Measurements from ENCODE around the gene EPN1. TPM values are rescaled to one million over a fixed set of nuclear protein-coding genes. Genes with fewer than 3 reads are reported as not detected.

The EPN1 gene
- total and polyA plus RNA-seq, 9 of the 15 experiments (the other 6 are each of a cell fraction or from before 2014, with no cell fraction given) = 0.08 to 138 (median 12.7) TPM

DNA sequence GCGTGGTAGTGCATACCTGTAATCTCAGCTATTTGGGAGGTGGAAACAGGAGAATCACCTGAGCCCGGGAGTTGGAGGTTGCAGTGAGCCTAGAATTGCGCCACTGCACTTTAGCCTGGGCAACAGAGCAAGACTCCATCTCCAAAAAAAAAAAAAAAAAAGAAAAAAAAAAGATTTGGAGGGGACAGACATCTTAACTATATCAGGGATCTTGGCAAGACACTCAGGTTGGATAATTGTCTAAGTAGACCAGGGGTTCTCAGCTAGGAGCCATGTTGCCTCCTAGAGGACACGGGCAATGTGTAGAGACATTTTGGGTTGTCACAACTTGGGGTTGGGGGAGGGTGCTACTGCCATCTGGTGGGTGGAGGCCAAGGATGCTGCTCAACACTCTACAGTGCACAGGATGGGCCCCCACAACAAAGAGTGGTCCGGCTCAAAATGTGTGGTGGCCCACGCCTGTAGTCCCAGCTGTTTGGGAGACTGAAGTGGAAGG is 36.1 kb upstream of the EPN1 start (continued):
- TF ChIP-seq HINFP (tag; conservative IDR thresholded peaks at IDR 0.05; ENCODE audit: low read depth) = no peak
- TF ChIP-seq CEBPZ (IDR thresholded peaks at IDR 0.05; ENCODE audit: borderline replicate concordance, low read depth, low read length) = no peak
- TF ChIP-seq RB1 (IDR thresholded peaks at IDR 0.05; ENCODE audit: low read depth) = no peak
- TF ChIP-seq ZNF23 (CRISPR knock-in tag; IDR thresholded peaks at IDR 0.05) = no peak
- no peak for TF ChIP-seq STAT5B (CRISPR knock-in tag; IDR thresholded peaks at IDR 0.05)
- TF ChIP-seq ZNF785 (CRISPR knock-in tag; IDR thresholded peaks at IDR 0.05) = no peak
- no peak for TF ChIP-seq ZNF274 (IDR thresholded peaks at IDR 0.05; ENCODE audit: borderline replicate concordance, low read depth, low read length)
- no peak for TF ChIP-seq ZNF253 (CRISPR knock-in tag; conservative IDR thresholded peaks at IDR 0.05)
- TF ChIP-seq PHB2 (IDR thresholded peaks at IDR 0.05; ENCODE audit: low read depth) = no peak
- no peak for TF ChIP-seq ZNF140 (CRISPR knock-in tag; IDR thresholded peaks at IDR 0.05)
- TF ChIP-seq SNIP1 (IDR thresholded peaks at IDR 0.05; ENCODE audit: low read depth) = peak; percentile 61; the same call in 1 of the 2 replicates
- no peak for TF ChIP-seq GABPA (tag; conservative IDR thresholded peaks at IDR 0.05; ENCODE audit: low read depth)
- TF ChIP-seq FOSL1 (tag; conservative IDR thresholded peaks at IDR 0.05) = no peak
- TF ChIP-seq HNRNPLL (IDR thresholded peaks at IDR 0.05; ENCODE audit: low read depth, low read length, poor library complexity, severe bottlenecking) = no peak
- TF ChIP-seq, protein P1, sequence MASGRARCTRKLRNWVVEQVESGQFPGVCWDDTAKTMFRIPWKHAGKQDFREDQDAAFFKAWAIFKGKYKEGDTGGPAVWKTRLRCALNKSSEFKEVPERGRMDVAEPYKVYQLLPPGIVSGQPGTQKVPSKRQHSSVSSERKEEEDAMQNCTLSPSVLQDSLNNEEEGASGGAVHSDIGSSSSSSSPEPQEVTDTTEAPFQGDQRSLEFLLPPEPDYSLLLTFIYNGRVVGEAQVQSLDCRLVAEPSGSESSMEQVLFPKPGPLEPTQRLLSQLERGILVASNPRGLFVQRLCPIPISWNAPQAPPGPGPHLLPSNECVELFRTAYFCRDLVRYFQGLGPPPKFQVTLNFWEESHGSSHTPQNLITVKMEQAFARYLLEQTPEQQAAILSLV (tag; IDR thresholded peaks at IDR 0.05) = no peak
- TF ChIP-seq ZBTB26 (CRISPR knock-in tag; IDR thresholded peaks at IDR 0.05) = no peak
- no peak for TF ChIP-seq RAD51 (IDR thresholded peaks at IDR 0.05; ENCODE audit: borderline replicate concordance, low read depth)
